Gastroesophageal sphincter (tissue), 3 donors: Measurements from ENCODE around the gene PNPO.

Source experiments
- CTCF ChIP-seq, 4 experiments: fragments of 200-600 bp in 2 of 4; fragments of 450-650 bp in 2 of 4; sonication (generic) in 1 of 4; IDR thresholded peaks; one replicate each; pipeline ENCODE4 v1.5.1; 2017 to 2019; ENCODE audit warnings: antibody characterized with exemption in 4 of 4, mild to moderate bottlenecking in 2 of 4, moderate library complexity in 2 of 4
- POLR2A ChIP-seq, 2 donors: fragments of 450-650 bp; IDR thresholded peaks; one replicate each; pipeline ENCODE4 v1.6.1; 2017; ENCODE audit warnings: antibody characterized with exemption in 2 of 2, mild to moderate bottlenecking in 2 of 2, moderate library complexity in 1 of 2

GRCh38 chr17:47942568-47942967, 1.2 kb downstream of the PNPO start:
- TF ChIP-seq POLR2A (IDR thresholded peaks at IDR 0.05) = no peak
- no peak for TF ChIP-seq CTCF (IDR thresholded peaks at IDR 0.05)
